Uterus (tissue), 4 donors: Measurements from ENCODE around the gene GIMAP2. TPM values are rescaled to one million over a fixed set of nuclear protein-coding genes. Genes with fewer than 3 reads are reported as not detected.

ENCODE experiments used
- DNase-seq, 2 donors: peaks; one replicate each; pipeline ENCODE4 v3.0.0-alpha.2; 2019 to 2020
- H3K27ac ChIP-seq, 2 donors: fragments of 200-600 bp; sonication (generic); 1 replicate in 1 of 2; 2 replicates in 1 of 2; pipeline ENCODE4 v1.5.1; 2016 to 2018
- H3K27me3 ChIP-seq, 2 donors: fragments of 200-600 bp; sonication (generic); one replicate each; pipeline ENCODE4 v1.5.1; 2018 to 2019; ENCODE audit warnings: control low read depth in 1 of 2
- H3K36me3 ChIP-seq, 2 donors: fragments of 200-600 bp; sonication (generic); one replicate each; pipeline ENCODE4 v1.5.1; 2019; ENCODE audit warnings: control low read depth in 1 of 2
- H3K4me1 ChIP-seq, 2 donors: fragments of 200-600 bp; sonication (generic); one replicate each; pipeline ENCODE4 v1.5.1; 2018 to 2019; ENCODE audit warnings: control low read depth in 1 of 2
- H3K4me3 ChIP-seq, 2 donors: fragments of 200-600 bp; sonication (generic); 1 replicate in 1 of 2; 2 replicates in 1 of 2; pipeline ENCODE4 v1.5.1; 2018 to 2019; ENCODE audit warnings: mild to moderate bottlenecking in 1 of 2
- H3K9me3 ChIP-seq, 2 donors: fragments of 200-600 bp; sonication (generic); one replicate each; pipeline ENCODE4 v1.5.1; 2019; ENCODE audit warnings: control low read depth in 1 of 2
- POLR2A ChIP-seq, 2 donors: fragments of 450-650 bp; IDR thresholded peaks; one replicate each; pipeline ENCODE4 v1.6.1; 2016; ENCODE audit warnings: antibody characterized with exemption in 2 of 2, mild to moderate bottlenecking in 1 of 2, moderate library complexity in 1 of 2
- intact Hi-C: fragments of 100-400 bp; cut with DNase I; formaldehyde crosslinking; loops from one replicate; pipeline ENCODE4 v1.15.1; 2023; ENCODE audit warnings: low total_unique reads
- total RNA-seq, 4 donors: library from RNA; depleted of rRNA in 3 of 4; stranded (reverse); fragments of >200 nt in 3 of 4; gene quantifications; one replicate each; pipeline versions ENCODE4 v1.1.0 to v1.2.4, GENCODE V29; 2014 to 2023
- TF ChIP-seq, protein P1 (sequence below), 4 experiments: fragments of 200-600 bp in 2 of 4; fragments of 450-650 bp in 2 of 4; sonication (generic) in 2 of 4; IDR thresholded peaks; one replicate each; pipeline ENCODE4 v1.5.1; 2016 to 2019; ENCODE audit warnings: antibody characterized with exemption in 4 of 4, mild to moderate bottlenecking in 2 of 4, moderate library complexity in 1 of 4
- donor health status: DM: yes; HTN: yes; CAD: no.

The GIMAP2 gene
- total RNA-seq, 4 donors from 2014 or later: 20.1 to 59.7 (median 35.1) TPM

DNA sequence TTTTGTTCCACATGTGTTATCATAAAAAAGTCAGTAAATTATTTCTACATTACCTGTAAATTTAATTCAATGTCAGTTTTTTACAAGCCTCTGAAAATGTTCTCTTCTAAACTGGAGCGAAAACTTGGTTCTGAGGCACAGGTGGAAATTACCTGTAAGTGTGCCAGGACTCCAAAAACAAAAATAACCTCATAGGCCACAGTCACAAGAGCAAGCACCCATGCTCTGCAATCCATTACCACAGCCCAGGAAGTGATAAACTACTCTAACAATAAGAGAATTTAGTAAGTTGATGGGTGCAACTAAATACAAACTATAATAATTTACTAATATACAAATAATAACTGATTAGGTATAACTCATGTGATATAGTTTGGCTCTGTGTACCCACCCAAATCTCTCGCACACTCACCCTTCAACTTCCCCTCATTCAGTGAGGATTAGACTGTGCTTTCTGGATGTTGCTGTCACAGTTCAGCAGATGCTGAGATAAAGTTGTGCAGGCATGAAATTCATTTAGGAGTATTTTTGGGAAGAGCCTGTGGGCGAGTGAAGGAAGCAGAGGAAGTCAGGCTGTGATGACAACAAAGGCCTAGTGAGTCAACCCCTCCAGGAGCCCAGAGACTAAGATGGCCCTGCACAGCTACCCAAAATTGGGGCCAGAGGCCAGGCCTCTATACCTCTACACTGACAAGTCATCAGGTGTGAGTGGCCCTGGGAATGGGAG is 37.0 kb upstream of the GIMAP2 start:
- Histone ChIP-seq H3K27ac (no peak overlapping the region), H3K36me3 (no peaks in the 10 kb centered on the region), H3K4me1 (no peaks in the 10 kb centered on the region), H3K27me3 (no peaks in the 10 kb centered on the region), H3K9me3 (no peaks in the 10 kb centered on the region), H3K4me3 (no peak overlapping the region)
- TF ChIP-seq, protein P1, sequence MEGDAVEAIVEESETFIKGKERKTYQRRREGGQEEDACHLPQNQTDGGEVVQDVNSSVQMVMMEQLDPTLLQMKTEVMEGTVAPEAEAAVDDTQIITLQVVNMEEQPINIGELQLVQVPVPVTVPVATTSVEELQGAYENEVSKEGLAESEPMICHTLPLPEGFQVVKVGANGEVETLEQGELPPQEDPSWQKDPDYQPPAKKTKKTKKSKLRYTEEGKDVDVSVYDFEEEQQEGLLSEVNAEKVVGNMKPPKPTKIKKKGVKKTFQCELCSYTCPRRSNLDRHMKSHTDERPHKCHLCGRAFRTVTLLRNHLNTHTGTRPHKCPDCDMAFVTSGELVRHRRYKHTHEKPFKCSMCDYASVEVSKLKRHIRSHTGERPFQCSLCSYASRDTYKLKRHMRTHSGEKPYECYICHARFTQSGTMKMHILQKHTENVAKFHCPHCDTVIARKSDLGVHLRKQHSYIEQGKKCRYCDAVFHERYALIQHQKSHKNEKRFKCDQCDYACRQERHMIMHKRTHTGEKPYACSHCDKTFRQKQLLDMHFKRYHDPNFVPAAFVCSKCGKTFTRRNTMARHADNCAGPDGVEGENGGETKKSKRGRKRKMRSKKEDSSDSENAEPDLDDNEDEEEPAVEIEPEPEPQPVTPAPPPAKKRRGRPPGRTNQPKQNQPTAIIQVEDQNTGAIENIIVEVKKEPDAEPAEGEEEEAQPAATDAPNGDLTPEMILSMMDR (IDR thresholded peaks at IDR 0.05): no peak
- no peak for TF ChIP-seq POLR2A (IDR thresholded peaks at IDR 0.05)
- DNase-seq: no peak
- intact Hi-C loops: no loop called here

DNA sequence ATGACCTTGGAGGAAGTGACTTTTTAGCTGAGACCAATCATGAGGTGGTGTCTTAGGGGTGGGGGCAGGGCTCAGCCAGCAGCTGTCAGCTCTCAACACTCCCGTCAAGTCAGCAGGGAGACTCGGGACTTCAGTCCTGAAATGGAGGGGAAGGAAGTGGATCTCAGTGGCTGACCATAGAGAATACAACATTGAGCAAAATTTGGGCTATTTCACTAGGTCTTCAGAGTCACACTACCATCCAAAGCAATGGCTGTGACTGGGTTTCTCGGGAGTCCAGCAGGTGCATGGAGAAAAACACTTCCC is 36.5 kb upstream of the GIMAP2 start:
- intact Hi-C loops: no loop called here
- Histone ChIP-seq H3K36me3 (no peaks in the 10 kb centered on the region), H3K9me3 (no peaks in the 10 kb centered on the region), H3K27ac (no peak overlapping the region), H3K27me3 (no peaks in the 10 kb centered on the region), H3K4me3 (no peak overlapping the region), H3K4me1 (no peaks in the 10 kb centered on the region)
- TF ChIP-seq, protein P1 (IDR thresholded peaks at IDR 0.05): no peak
- TF ChIP-seq POLR2A (IDR thresholded peaks at IDR 0.05): no peak
- DNase-seq: no peak

DNA sequence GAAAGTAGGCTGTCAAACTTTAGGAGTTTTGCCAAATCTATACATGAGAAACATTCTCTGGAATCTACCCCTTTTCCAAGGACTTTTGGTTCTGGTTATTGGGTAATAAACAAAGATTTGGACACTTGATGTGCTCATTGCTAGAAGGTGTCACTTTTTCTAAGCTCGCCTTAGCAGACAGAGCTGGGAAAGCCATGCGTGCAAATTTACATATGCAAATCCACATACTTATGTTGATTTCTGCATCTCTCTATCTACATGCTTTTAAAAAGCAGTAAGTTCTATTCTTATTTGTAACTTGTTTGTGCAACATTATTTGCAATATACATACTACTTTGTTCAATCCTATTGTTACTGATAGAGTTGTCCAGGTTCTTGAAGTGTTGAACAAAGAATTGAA is 30.8 kb upstream of the GIMAP2 start:
- no peaks in the 10 kb centered on the region for H3K9me3 ChIP-seq
- H3K27me3 ChIP-seq: no peaks in the 10 kb centered on the region
- intact Hi-C loops: no loop called here
- TF ChIP-seq, protein P1 (IDR thresholded peaks at IDR 0.05): no peak
- TF ChIP-seq POLR2A (IDR thresholded peaks at IDR 0.05): no peak
- H3K36me3 ChIP-seq: no peaks in the 10 kb centered on the region
- no peaks in the 10 kb centered on the region for H3K4me1 ChIP-seq
- H3K4me3 ChIP-seq: no peak overlapping the region
- H3K27ac ChIP-seq: no peak overlapping the region
- DNase-seq: no peak

DNA sequence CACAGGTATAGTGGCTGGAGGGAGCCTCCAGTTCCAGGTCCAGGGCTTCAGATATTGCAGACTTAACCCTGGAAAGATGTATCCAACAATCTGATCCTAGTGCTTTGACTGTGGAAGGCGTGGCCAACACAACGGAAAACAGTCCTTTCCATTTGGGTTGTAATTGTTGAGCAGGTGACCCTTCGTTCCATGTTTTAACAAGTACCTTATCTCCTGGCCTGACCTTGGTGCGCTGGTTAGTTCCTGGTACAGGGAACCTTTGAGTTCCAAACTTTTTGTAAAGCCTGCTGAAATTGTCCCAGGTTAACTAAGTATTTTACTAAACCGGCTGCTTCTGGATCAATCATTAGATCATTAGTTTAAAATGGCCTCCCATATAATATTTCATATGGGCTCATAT is 29.5 kb upstream of the GIMAP2 start:
- intact Hi-C loops: no loop called here
- no peak overlapping the region for H3K27ac ChIP-seq
- TF ChIP-seq, protein P1 (IDR thresholded peaks at IDR 0.05): no peak
- no peak for TF ChIP-seq POLR2A (IDR thresholded peaks at IDR 0.05)

DNA sequence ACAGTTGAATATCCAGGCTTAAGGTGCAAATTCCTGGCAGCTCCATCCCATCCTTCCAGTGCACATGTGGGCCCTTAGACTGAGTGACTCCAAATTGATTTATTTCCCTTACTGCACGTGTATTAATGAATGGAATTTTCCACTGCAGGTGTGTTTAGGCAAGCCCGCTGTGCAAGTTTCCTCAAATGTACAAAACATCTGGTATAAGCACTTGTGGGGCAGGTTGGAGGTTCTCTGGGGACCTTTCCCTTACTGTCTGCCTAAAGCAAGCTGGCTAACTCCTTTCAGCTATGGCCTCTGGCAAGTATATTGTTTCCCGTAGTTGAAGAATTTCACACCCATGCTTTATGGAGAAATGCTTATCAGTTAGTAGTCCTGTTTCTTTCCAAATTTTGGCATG is 28.0 kb upstream of the GIMAP2 start:
- Histone ChIP-seq H3K4me3 (no peak overlapping the region), H3K36me3 (no peaks in the 10 kb centered on the region), H3K27ac (no peak overlapping the region), H3K4me1 (no peaks in the 10 kb centered on the region), H3K9me3 (no peaks in the 10 kb centered on the region), H3K27me3 (no peaks in the 10 kb centered on the region)
- no peak for DNase-seq
- TF ChIP-seq, protein P1 (IDR thresholded peaks at IDR 0.05): no peak
- TF ChIP-seq POLR2A (IDR thresholded peaks at IDR 0.05): no peak
- intact Hi-C loops: no loop called here

More for the DNA sequence above, 29.5 kb upstream of the GIMAP2 start:
- Histone ChIP-seq H3K4me1 (no peaks in the 10 kb centered on the region), H3K4me3 (no peak overlapping the region), H3K36me3 (no peaks in the 10 kb centered on the region), H3K27me3 (no peaks in the 10 kb centered on the region), H3K9me3 (no peaks in the 10 kb centered on the region)
- no peak for DNase-seq
